HepG2 (cell line): ENCODE results near the gene NELFB. TPM values are rescaled to one million over a fixed set of nuclear protein-coding genes. Genes with fewer than 3 reads are reported as not detected.
A peak's percentile ranks its signal among the peaks of the same experiment; 100 is the strongest.

Experiments used
- FLYWCH1 ChIP-seq: sonication (generic); formaldehyde crosslinking; IDR thresholded peaks from 2 replicates; pipeline ENCODE4 v1.8.1; 2023; ENCODE audit warnings: mild to moderate bottlenecking, missing genetic modification reagents
- GPBP1L1 ChIP-seq: sonication (generic); formaldehyde crosslinking; IDR thresholded peaks from 2 replicates; pipeline ENCODE4 v1.5.0; 2020; ENCODE audit warnings: mild to moderate bottlenecking, missing genetic modification reagents
- ISX ChIP-seq: sonication (generic); formaldehyde crosslinking; conservative IDR thresholded peaks from 2 replicates; pipeline ENCODE4 v1.5.0; 2020; ENCODE audit warnings: missing genetic modification reagents
- MAZ ChIP-seq, 2 experiments: sonication (generic) in 1 of 2; formaldehyde crosslinking in 1 of 2; IDR thresholded peaks; 2 replicates each; pipeline versions ENCODE4 v1.5.0 to v1.6.1; 2012 to 2020; ENCODE audit warnings: low read depth in 2 of 2, mild to moderate bottlenecking in 2 of 2, borderline replicate concordance in 1 of 2, improper control_type of control experiment in 1 of 2, low read length in 1 of 2, missing genetic modification reagents in 1 of 2, moderate library complexity in 1 of 2
- MEIS1 ChIP-seq: sonication (generic); formaldehyde crosslinking; IDR thresholded peaks from 2 replicates; pipeline ENCODE4 v1.9.0; 2021; ENCODE audit warnings: mild to moderate bottlenecking, missing genetic modification reagents, moderate library complexity, borderline replicate concordance
- NFRKB ChIP-seq: fragments of 450-650 bp; IDR thresholded peaks from 2 replicates; pipeline ENCODE4 v1.6.1; 2017
- POLR2G ChIP-seq: fragments of 200-400 bp; formaldehyde crosslinking; IDR thresholded peaks from 2 replicates; pipeline ENCODE4 v1.6.1; 2018; ENCODE audit warnings: mild to moderate bottlenecking, low read depth, low read length, moderate library complexity
- RBFOX2 ChIP-seq: fragments of 200-400 bp; formaldehyde crosslinking; IDR thresholded peaks from 2 replicates; pipeline ENCODE4 v1.6.1; 2017; ENCODE audit warnings: low read depth, mild to moderate bottlenecking, low read length
- RXRA ChIP-seq: sonication (generic); formaldehyde crosslinking; IDR thresholded peaks from 2 replicates; pipeline ENCODE4 v1.5.1; 2020; ENCODE audit warnings: missing genetic modification reagents
- SALL2 ChIP-seq: sonication (generic); formaldehyde crosslinking; IDR thresholded peaks from 2 replicates; pipeline ENCODE4 v1.8.1; 2023; ENCODE audit warnings: mild to moderate bottlenecking, missing genetic modification reagents, inconsistent platforms
- SP1 ChIP-seq, 2 experiments: fragments of 450-650 bp in 1 of 2; sonication (generic) in 1 of 2; formaldehyde crosslinking in 1 of 2; IDR thresholded peaks; 2 replicates each; pipeline versions ENCODE4 v1.4.0 to v1.6.1; 2016 to 2020; ENCODE audit warnings: missing genetic modification reagents in 1 of 2
- TMF1 ChIP-seq: sonication (generic); formaldehyde crosslinking; IDR thresholded peaks from 2 replicates; pipeline ENCODE4 v1.8.1; 2022; ENCODE audit warnings: low read depth, missing genetic modification reagents
- ZKSCAN5 ChIP-seq: sonication (generic); formaldehyde crosslinking; IDR thresholded peaks from 2 replicates; pipeline ENCODE4 v1.5.1; 2020; ENCODE audit warnings: mild to moderate bottlenecking, missing genetic modification reagents
- ZNF232 ChIP-seq: sonication (generic); formaldehyde crosslinking; IDR thresholded peaks from 2 replicates; pipeline ENCODE4 v1.4.0; 2020; ENCODE audit warnings: missing genetic modification reagents, borderline replicate concordance
- ZNF256 ChIP-seq: sonication (generic); formaldehyde crosslinking; conservative IDR thresholded peaks from 2 replicates; pipeline ENCODE4 v1.4.0; 2020; ENCODE audit warnings: missing genetic modification reagents
- ZNF362 ChIP-seq: sonication (generic); formaldehyde crosslinking; IDR thresholded peaks from 2 replicates; pipeline ENCODE4 v1.4.0; 2020; ENCODE audit warnings: missing genetic modification reagents, mild to moderate bottlenecking, borderline replicate concordance
- ZNF512 ChIP-seq: sonication (generic); formaldehyde crosslinking; IDR thresholded peaks from 2 replicates; pipeline ENCODE4 v1.4.0; 2020; ENCODE audit warnings: mild to moderate bottlenecking, missing genetic modification reagents
- ZNF569 ChIP-seq: sonication (generic); formaldehyde crosslinking; IDR thresholded peaks from 2 replicates; pipeline ENCODE4 v1.5.0; 2020; ENCODE audit warnings: mild to moderate bottlenecking, missing genetic modification reagents, moderate library complexity, borderline replicate concordance
- ZNF574 ChIP-seq: sonication (generic); formaldehyde crosslinking; IDR thresholded peaks from 2 replicates; pipeline ENCODE4 v1.4.0; 2020; ENCODE audit warnings: missing genetic modification reagents
- ZNF83 ChIP-seq: sonication (generic); formaldehyde crosslinking; IDR thresholded peaks from 2 replicates; pipeline ENCODE4 v1.4.0; 2020; ENCODE audit warnings: missing genetic modification reagents, mild to moderate bottlenecking, borderline replicate concordance
- ZSCAN22 ChIP-seq: sonication (generic); formaldehyde crosslinking; IDR thresholded peaks from 2 replicates; pipeline ENCODE4 v1.4.0; 2020; ENCODE audit warnings: mild to moderate bottlenecking, missing genetic modification reagents
- polyA plus RNA-seq, 8 experiments: library from polyadenylated mRNA; depleted of rRNA in 3 of 8; stranded (reverse) in 7 of 8; unstranded in 1 of 8; fragments of >200 nt; fragmentation: Illumina TruSeq in 4 of 8; extraction: Trizol in 4 of 8; gene quantifications; 2 replicates each; pipeline versions ENCODE4 v1.2.1 to v1.2.3, GENCODE V29; 2011 to 2016; ENCODE audit warnings: low read depth in 4 of 8, missing spikeins in 1 of 8, mixed read lengths in 1 of 8; ENCODE audit not compliant: insufficient read depth in 1 of 8
- total RNA-seq, 5 experiments: library from RNA; depleted of rRNA; stranded (reverse); fragments of >200 nt; fragmentation: Illumina TruSeq; extraction: Trizol; gene quantifications; 2 replicates each; pipeline ENCODE4 v1.2.3, GENCODE V29; 2016; ENCODE audit warnings: low read depth in 1 of 5
- TF ChIP-seq, protein P1 (sequence below): sonication (generic); formaldehyde crosslinking; IDR thresholded peaks from 2 replicates; pipeline ENCODE4 v1.5.0; 2020; ENCODE audit warnings: missing genetic modification reagents

NELFB gene
- total and polyA plus RNA-seq, 2 of the 13 experiments (the other 11 are each of a cell fraction or from before 2014, with no cell fraction given): 26.5 to 45.8 TPM

GRCh38 chr9:137218754-137219271, 36.3 kb upstream of the NELFB start (continued):
- TF ChIP-seq RBFOX2: no peak; the same call in 1 of the 2 replicates
- TF ChIP-seq ZKSCAN5 (CRISPR knock-in tag): no peak
- TF ChIP-seq, protein P1, sequence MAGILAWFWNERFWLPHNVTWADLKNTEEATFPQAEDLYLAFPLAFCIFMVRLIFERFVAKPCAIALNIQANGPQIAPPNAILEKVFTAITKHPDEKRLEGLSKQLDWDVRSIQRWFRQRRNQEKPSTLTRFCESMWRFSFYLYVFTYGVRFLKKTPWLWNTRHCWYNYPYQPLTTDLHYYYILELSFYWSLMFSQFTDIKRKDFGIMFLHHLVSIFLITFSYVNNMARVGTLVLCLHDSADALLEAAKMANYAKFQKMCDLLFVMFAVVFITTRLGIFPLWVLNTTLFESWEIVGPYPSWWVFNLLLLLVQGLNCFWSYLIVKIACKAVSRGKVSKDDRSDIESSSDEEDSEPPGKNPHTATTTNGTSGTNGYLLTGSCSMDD: no peak
- TF ChIP-seq ZNF83 (CRISPR knock-in tag): no peak; the same call in 1 of the 2 replicates
- TF ChIP-seq TMF1 (CRISPR knock-in tag): no peak
- TF ChIP-seq FLYWCH1: no peak
- peak; percentile 34; the same call in 1 of the 2 replicates for TF ChIP-seq SALL2 (CRISPR knock-in tag)
- no peak for TF ChIP-seq ZNF256 (CRISPR knock-in tag)
- TF ChIP-seq MEIS1 (CRISPR knock-in tag): no peak
- no peak for TF ChIP-seq ZNF362 (CRISPR knock-in tag)
- TF ChIP-seq NFRKB: no peak
- peak; percentile 80; the same call in 1 of the 2 replicates for TF ChIP-seq RXRA (CRISPR knock-in tag)
- no peak for TF ChIP-seq ZSCAN22 (CRISPR knock-in tag)
- no peak for TF ChIP-seq ZNF512 (CRISPR knock-in tag)
- TF ChIP-seq GPBP1L1: no peak
- TF ChIP-seq ISX (CRISPR knock-in tag): no peak
- TF ChIP-seq ZNF232: no peak
- no peak for TF ChIP-seq ZNF569 (CRISPR knock-in tag)
- peak; percentile 71 for TF ChIP-seq POLR2G
- TF ChIP-seq SP1 (IDR thresholded peaks at IDR 0.05): no peak
- TF ChIP-seq SP1 (CRISPR knock-in tag; IDR thresholded peaks at IDR 0.05): no peak
- no peak for TF ChIP-seq MAZ (IDR thresholded peaks at IDR 0.05; ENCODE audit: borderline replicate concordance, low read depth, low read length)
- TF ChIP-seq MAZ (CRISPR knock-in tag; IDR thresholded peaks at IDR 0.05; ENCODE audit: low read depth): no peak; the same call in 1 of the 2 replicates
- 0 out of 2 replicates have a peak, but pooled peaks have one; percentile 45 for TF ChIP-seq ZNF574
